HG03432 (cell line): ENCODE data around the gene DDR2.
"Not testable (repeated sequence)": the region's sequence is repeated elsewhere in the genome, so short reads cannot be mapped to it uniquely, and the experiment has no call there.

Source experiments
- ATAC-seq: cut with Tn5 transposase; IDR thresholded peaks from one replicate; pipeline ENCODE4 v1.9.1; 2021; ENCODE audit warnings: mild to moderate bottlenecking, moderate library complexity; ENCODE audit not compliant: unreplicated experiment

DDR2 gene

GRCh38 chr1:162717548-162718184 lies 85.4 kb downstream of the DDR2 start:
- ATAC-seq, result no peak

GRCh38 chr1:162719678-162720077 lies 87.4 kb downstream of the DDR2 start:
- no peak for ATAC-seq

DNA sequence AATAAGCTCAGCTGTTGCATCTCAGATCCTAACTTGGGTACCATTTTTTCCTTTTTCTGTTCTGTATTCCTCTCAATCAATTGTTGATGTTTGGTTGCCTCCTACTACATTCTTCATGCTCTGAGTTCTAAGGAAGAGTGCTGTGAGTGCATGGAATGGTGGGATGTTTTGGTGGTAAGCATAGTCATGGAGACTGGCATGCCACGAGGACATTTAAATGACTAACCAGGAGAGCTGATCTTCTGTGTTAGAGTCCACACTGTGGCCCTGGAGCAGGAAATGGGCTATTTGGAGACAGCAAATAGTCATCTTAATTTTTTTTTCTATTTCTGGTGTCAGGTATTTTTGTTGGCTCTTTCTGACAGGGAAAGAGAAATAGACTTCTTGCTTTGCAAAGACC lies 88.7 kb downstream of the DDR2 start:
- ATAC-seq, result no peak

DNA sequence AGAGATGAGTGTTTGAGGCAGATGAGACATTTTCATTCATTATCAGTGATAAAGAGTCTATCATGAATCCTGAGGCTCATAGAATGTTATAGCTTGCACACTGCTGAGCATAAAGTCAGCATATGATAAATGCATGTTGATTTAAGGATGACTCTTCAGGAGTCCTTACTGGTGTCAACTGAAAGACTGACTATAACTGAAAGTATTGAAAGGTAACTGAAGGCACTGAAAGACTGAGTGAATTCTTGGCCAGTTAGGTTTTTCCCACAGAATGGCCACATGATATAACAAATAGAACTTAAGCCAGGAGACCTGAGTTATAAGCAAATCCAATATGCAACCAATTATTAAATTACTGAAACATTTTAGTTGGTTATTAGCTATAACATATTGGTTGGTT lies 89.2 kb downstream of the DDR2 start:
- no peak for ATAC-seq

DNA sequence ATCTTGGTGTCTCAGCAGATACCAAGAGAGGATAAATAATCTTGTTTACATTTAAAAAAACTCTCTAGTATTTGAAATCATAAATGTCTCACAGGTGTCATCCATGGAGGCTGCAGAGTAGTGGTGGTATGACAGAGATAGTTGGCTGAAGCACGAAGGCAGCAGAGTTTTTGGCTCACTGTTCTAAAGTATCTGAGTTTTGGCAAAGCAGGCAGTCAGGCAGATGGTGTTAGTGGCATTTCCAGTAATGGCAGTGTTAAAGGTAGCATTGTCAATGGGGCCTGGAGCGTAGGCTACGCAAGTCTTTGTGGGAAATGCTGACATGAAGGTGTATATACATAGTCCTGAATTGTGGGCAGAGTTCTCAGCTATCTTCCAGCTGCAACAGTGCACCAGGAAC lies 89.8 kb downstream of the DDR2 start:
- no peak for ATAC-seq

- no peak for ATAC-seq
Observed at GRCh38 chr1:162724583-162725120, 92.4 kb downstream of the DDR2 start.

DNA sequence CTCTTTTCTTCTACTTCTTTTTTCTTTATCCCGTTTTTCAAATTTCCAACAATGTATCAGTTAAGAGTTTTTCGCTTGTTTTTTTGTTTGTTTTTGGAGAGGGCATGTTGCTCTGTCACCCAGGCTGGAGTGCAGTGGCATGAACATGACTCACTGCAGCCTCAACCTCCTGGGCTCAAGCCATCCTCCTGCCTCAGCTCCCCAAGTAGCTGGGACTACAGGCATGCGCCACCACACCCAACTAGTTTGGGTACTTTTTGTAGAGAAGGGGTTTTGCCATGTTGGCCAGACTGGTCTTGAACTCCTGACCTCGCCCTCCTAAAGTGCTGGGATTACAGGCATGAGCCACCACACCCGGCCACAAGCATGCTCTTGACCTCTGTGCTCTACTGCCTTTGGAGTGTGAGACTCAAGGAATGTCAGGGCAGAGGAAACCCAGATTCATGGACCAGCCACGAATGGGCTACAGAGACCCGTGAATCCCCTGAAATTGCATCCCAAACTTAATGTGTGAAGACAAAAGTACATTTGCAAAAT lies 93.1 kb downstream of the DDR2 start:
- no peak for ATAC-seq

- no peak for ATAC-seq
Observed at GRCh38 chr1:162726555-162726954, 94.3 kb downstream of the DDR2 start.

GRCh38 chr1:162727493-162727892 lies 95.2 kb downstream of the DDR2 start:
- not testable (repeated sequence) for ATAC-seq

GRCh38 chr1:162728573-162728972 lies 96.3 kb downstream of the DDR2 start:
- no peak for ATAC-seq

GRCh38 chr1:162729195-162729774 lies 97.0 kb downstream of the DDR2 start:
- not testable (repeated sequence) for ATAC-seq

DNA sequence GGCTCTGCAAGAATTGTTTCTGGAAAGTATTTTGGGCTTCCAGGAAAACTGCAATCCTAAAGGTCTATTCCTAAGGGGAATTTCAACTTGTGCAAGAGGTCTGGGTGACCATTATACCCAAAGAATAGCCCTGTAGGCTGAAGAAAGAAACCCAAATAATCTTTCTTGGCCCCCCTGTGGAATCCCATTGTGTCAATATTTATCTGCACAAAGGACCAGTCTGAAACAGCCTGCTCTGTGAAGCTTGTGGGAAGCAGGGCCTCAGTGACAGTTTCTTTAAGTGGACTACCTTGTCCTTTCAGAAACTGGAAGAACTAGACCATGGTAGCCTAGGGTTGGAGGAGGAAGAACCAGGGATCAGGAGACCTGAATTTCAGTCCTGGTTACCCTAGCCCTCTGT lies 99.8 kb downstream of the DDR2 start:
- ATAC-seq, result no peak

- ATAC-seq, result no peak
Observed at GRCh38 chr1:162732566-162733335, 100.5 kb downstream of the DDR2 start.

DNA sequence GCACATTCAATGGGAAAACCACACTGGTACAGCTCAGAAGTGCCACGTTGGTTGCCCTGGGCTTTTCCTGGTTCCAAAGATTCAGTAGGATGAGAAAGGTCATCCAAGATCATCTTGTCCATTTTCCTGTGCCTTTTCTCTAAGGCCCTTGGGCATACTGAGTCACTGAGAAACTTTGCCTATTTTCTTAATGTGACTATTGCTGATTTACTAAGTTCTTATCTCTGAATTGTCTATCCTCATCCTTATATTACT lies 101.0 kb downstream of the DDR2 start:
- ATAC-seq, result no peak

DNA sequence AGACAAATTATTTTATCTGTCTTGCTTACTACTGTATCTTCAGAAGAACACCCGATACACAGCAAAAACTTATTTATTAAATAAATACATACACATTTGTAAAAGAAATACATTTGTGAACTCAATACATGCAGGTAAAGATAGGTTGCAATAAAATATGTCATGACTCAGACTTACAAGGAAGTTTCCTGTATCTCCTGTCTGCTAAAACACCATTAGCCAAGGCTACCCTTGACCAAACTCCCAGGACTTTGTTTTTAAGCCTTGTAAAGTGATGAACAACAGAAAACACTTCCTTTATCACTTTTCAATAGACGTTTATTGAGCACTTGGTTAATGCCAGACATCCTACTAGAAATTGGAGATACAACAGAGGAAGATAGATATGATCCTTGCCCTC lies 101.8 kb downstream of the DDR2 start:
- ATAC-seq, result no peak

DNA sequence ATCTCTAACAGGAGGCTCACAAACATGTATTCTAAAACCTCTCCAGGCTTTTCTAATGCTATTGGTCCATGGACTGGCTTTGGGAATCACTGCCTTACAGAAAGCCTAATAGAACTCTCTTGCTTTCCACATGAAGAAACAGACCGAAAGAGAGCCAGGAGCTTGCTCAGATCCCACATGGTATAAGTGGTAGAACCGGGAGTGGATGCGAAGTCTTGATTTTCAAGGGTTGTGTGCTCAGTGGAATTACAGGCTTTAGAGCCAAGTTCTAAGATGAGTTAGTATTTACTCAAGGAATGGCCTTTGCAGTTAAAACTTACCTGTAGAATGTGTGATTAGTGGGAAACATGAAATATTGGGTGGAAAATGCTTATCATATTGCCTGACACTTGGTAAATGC lies 103.9 kb downstream of the DDR2 start:
- peak; percentile 4 for ATAC-seq

DNA sequence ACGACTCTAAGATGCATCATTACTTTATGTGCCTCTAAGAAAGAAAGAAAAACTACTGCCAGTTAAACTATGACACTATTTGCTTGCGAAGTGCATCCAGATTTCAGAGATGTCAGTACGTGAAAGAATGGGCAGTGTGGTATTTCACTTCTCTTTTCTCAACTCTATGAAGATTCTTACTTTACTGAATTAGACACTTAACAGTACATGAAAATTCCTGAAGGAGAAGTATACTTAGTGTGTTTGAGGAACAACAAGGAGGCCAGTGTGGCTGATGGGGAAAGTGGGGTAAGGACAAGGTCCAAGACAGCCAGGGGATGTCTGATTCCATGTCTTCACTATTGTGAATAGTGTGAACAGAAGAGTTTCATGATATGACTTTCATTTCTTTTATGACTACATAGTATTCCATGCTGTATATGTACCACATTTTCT lies 104.4 kb downstream of the DDR2 start:
- ATAC-seq, result peak; percentile 88

DNA sequence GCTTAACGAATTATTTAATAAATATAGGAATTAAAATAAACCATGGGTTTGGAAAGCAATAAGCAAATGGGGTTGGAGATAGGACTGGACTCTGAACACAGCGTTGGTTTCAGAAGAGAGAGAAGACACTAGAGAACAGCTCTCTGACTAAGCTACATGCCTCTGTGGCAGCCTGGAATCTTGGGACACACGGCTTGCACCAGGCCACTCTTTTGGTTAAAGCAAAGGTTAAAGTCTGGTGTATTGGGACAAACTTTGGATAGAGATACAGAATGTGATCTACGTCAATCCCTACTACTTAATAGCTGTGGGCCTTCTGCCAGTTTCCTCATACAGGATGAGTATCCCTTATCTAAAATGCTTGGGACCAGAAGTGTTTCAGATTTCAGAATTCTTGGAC lies 108.5 kb downstream of the DDR2 start:
- no peak for ATAC-seq

GRCh38 chr1:162741574-162741973 lies 109.3 kb downstream of the DDR2 start:
- no peak for ATAC-seq

- not testable (repeated sequence) for ATAC-seq
Observed at GRCh38 chr1:162746264-162746942, 114.1 kb downstream of the DDR2 start.

GRCh38 chr1:162753001-162753658 lies 120.9 kb downstream of the DDR2 start:
- no peak for ATAC-seq
